Common myeloid progenitor, CD34-positive (primary cell): ENCODE results near the gene ELSPBP1.

Experiments
- CTCF ChIA-PET: fragments of 350-600 bp; sonication (Branson Sonifier 250); formaldehyde crosslinking; loops from one replicate; lab custom pipeline; 2021; ENCODE audit warnings: antibody characterized with exemption; lab: Charles Lee
- POLR2A ChIA-PET: fragments of 350-600 bp; sonication (Branson Sonifier 250); formaldehyde crosslinking; loops from one replicate; lab custom pipeline; 2021; ENCODE audit warnings: antibody characterized with exemption; lab: Charles Lee
- DNase-seq, 3 donors: peaks; one replicate each; pipeline versions ENCODE4 v3.0.0 to v3.0.0-alpha.2; 2013
- H3K27ac ChIP-seq, 2 experiments: 1 replicate in 1 of 2; 2 replicates in 1 of 2; pipeline ENCODE4 v1.7.0; 2013; ENCODE audit warnings: inconsistent platforms in 2 of 2, low read length in 2 of 2, mild to moderate bottlenecking in 2 of 2, low read depth in 1 of 2, moderate library complexity in 1 of 2; ENCODE audit not compliant: severe bottlenecking in 2 of 2, insufficient read depth in 1 of 2, poor library complexity in 1 of 2
- H3K27me3 ChIP-seq, 5 experiments: replicated peaks in 2 of 5; 1 replicate in 3 of 5; 2 replicates in 2 of 5; pipeline versions ENCODE4 v1.6.1 to v1.7.0; 2013; ENCODE audit warnings: low read length in 4 of 5, mild to moderate bottlenecking in 2 of 5, moderate library complexity in 2 of 5, inconsistent platforms in 1 of 5; ENCODE audit not compliant: insufficient read depth in 5 of 5, control insufficient read depth in 4 of 5
- H3K36me3 ChIP-seq, 4 experiments: 1 replicate in 2 of 4; 2 replicates in 2 of 4; pipeline versions ENCODE4 v1.6.1 to v1.7.0; 2013; ENCODE audit warnings: low read length in 3 of 4, control low read depth in 1 of 4, mild to moderate bottlenecking in 1 of 4; ENCODE audit not compliant: control insufficient read depth in 4 of 4, insufficient read depth in 4 of 4
- H3K4me1 ChIP-seq, 4 experiments: 1 replicate in 3 of 4; 2 replicates in 1 of 4; pipeline versions ENCODE4 v1.6.1 to v1.7.1; 2013; ENCODE audit warnings: low read length in 3 of 4, mild to moderate bottlenecking in 3 of 4, control low read depth in 1 of 4, inconsistent platforms in 1 of 4, moderate library complexity in 1 of 4; ENCODE audit not compliant: control insufficient read depth in 4 of 4, insufficient read depth in 4 of 4; ENCODE audit errors: control extremely low read depth in 1 of 4
- H3K4me3 ChIP-seq, 7 experiments: 1 replicate in 4 of 7; 2 replicates in 3 of 7; pipeline versions ENCODE4 v1.5.1 to v1.7.0; 2013; ENCODE audit warnings: mild to moderate bottlenecking in 7 of 7, low read length in 6 of 7, moderate library complexity in 6 of 7, inconsistent platforms in 2 of 7, low read depth in 2 of 7, control low read depth in 1 of 7; ENCODE audit not compliant: insufficient read depth in 4 of 7, control insufficient read depth in 1 of 7; ENCODE audit errors: extremely low read depth in 1 of 7
- H3K9me3 ChIP-seq, 5 experiments: 1 replicate in 4 of 5; 2 replicates in 1 of 5; pipeline versions ENCODE4 v1.6.1 to v1.7.1; 2013; ENCODE audit warnings: low read length in 4 of 5, mild to moderate bottlenecking in 2 of 5, inconsistent platforms in 1 of 5, low read depth in 1 of 5, moderate library complexity in 1 of 5; ENCODE audit not compliant: control insufficient read depth in 4 of 5, insufficient read depth in 2 of 5; ENCODE audit errors: control extremely low read depth in 1 of 5
- whole genome bisulfite sequencing: methylation state at CpG from one replicate; pipeline ENCODE4 v1.1.5; 2013; ENCODE audit not compliant: insufficient coverage; 5-methylcytosine and 5-hydroxymethylcytosine counted together

ELSPBP1 gene

DNA sequence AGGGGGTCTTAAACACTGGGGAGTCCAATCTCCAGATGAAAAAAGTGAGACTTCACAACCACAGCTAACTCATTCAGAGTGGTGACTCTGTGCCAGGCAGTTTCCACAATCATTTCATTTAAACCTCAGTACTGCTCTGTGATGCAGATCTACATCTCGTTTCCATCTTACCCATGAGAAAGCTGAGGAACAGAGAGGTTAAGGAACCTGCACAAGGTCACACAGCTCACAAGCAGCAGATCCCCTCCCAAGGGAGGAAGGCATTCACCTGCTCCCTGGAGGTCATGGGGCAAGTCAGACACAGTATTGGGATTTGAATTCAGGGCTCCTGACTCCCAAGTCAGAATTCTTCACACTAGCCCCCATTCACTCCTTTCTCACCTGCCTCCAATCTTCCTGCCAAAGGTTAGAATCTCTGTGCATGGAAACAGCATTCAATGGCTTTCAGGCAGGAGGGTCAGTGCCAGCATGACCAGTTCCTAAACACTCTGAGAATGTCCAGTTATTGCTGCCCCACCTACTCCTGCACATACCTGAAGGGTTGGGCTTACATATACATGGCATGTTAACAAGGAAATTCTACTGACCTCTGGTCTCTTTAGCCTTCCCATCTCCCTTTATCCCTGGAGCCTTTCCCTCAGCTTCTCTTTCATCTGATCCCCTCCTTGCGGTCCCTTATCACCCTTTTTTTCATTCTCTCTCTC lies 47.6 kb downstream of the ELSPBP1 start:
- no peak overlapping the region for H3K4me3 ChIP-seq
- ChIA-PET CTCF (no interaction called here), POLR2A (no interaction called here)
- H3K4me1 ChIP-seq: no peaks in the 10 kb centered on the region
- H3K9me3 ChIP-seq: peaks cover 0 to 3% (median 0%) of the 10 kb centered on the region in 5 experiments
- 63% methylated on average over 1 of the region's 2 CpGs for WGBS
- no peaks in the 10 kb centered on the region for H3K36me3 ChIP-seq
- no peak for DNase-seq
- H3K27me3 ChIP-seq: peaks cover 0 to 9% (median 0%) of the 10 kb centered on the region in 5 experiments
- H3K27ac ChIP-seq: no peak overlapping the region

DNA sequence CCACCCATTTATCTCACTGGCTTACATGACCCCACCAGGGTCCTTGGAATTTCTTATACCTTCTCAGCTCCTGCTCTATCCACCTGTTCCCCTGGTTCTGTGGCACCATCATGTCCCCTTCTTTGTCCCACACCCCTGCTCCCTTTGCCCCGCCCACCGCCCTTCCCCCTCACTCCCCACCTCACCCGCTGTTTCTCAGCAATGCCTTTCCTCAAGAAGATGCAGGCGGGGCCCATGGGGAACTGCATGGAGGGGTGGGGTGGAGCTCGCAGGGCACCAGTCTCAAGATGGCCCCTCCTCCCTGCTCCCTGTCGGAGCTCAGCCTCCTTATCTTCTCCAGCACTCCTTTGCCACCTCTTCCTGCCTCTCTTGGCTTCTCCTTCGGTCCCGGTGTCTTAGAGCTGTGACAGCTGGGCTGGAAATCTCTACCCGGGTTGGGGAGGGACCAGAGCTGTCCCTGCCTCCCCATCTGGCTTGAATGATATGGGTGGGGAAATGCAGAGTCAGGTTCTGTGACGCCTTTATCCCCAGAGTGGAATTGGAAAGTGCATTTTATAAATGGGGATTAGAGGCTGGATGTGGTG lies 49.3 kb downstream of the ELSPBP1 start, which contains the start of gene CABP5:
Gene CABP5 (minus strand): TSS at position 405 of the 584 bp plus-strand sequence. CDS start 157 bp downstream, at position 248.
- peaks cover 0 to 3% (median 2%) of the 10 kb centered on the region in 5 experiments for H3K9me3 ChIP-seq
- peaks cover 0 to 9% (median 0%) of the 10 kb centered on the region in 5 experiments for H3K27me3 ChIP-seq
- whole genome bisulfite sequencing: 90% methylated on average over 3 of the region's 10 CpGs
- DNase-seq: peak; percentile 8 to 62 (median 47)
- H3K4me3 ChIP-seq: no peak within 1 kb of the TSS
- ChIA-PET CTCF (interaction anchor here (1.3 kb wide), 1 partner anchor 80 kb away, joined by 3 read pairs; no protein-coding TSS in a partner anchor), POLR2A (no interaction called here)
- no peak within 1 kb of the TSS for H3K27ac ChIP-seq
- no peaks in the 10 kb centered on the region for H3K4me1 ChIP-seq
- H3K36me3 ChIP-seq: no peaks in the 10 kb centered on the region

DNA sequence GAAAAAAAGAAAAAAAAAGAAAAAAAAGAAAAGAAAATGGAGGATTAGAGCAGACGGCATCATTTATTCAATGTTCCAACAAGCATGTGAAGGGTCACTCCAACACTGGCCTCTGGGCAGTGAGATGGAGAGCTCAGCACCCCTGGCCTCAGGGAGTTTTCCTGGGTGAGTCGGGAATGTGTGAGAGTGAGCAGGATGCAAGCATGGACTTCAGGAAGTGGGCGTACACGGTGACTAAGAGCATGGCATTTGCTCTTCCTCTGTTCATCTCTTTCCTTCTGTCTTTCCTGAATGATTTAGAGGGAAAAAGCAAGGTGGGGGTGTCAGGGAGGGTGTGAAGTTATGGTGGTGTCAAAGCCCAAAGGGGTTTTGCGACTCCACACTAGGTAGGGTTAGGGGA lies 50.1 kb downstream of the ELSPBP1 start:
- DNase-seq: no peak
- H3K9me3 ChIP-seq: peaks cover 0 to 3% (median 2%) of the 10 kb centered on the region in 5 experiments
- no peaks in the 10 kb centered on the region for H3K4me1 ChIP-seq
- CTCF ChIA-PET: interaction anchor here (1.3 kb wide), 1 partner anchor 81 kb away, joined by 3 read pairs; no protein-coding TSS in a partner anchor
- POLR2A ChIA-PET: no interaction called here
- H3K4me3 ChIP-seq: no peak overlapping the region
- no peak overlapping the region for H3K27ac ChIP-seq
- H3K27me3 ChIP-seq: peaks cover 0 to 9% (median 0%) of the 10 kb centered on the region in 5 experiments
- WGBS: 94% methylated on average over 2 of the region's 5 CpGs
- H3K36me3 ChIP-seq: no peaks in the 10 kb centered on the region

DNA sequence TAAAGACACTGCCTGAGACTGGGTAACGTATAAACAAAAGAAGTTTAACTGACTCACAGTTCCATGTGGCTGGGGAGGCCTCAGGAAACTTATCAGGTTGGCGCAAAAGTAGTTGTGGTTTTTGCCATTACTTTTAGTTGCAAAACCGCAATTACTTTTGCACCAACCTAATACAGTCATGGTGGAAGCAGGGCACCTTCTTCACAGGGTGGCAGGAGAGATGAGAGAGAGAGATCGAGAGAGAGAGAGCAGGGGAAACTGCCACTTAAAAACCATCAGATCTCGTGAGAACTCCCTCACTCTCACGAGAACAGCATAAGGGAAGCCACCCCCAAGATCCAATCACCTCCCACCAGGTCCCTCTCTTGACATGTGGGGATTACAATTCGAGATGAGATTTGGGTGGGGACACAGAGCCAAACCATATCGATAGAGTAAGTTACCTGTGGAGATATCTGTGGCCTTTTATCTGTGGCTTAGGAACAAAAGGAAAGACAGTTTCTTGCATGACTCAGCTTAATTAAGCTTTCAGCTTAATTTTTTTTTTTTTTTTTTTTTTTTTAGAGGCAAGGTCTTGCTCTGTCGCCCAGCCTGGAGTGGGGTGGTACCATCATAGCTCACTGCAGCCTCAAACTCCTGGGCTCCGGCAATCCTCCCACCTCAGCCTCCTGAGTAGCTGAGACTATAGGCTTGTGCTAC lies 57.1 kb downstream of the ELSPBP1 start:
- ChIA-PET POLR2A (no interaction called here), CTCF (no interaction called here)
- Histone ChIP-seq H3K9me3 (peaks cover 0 to 8% (median 2%) of the 10 kb centered on the region in 5 experiments), H3K4me3 (no peak overlapping the region), H3K27ac (no peak overlapping the region), H3K27me3 (no peaks in the 10 kb centered on the region), H3K4me1 (no peaks in the 10 kb centered on the region), H3K36me3 (no peaks in the 10 kb centered on the region)
- 71% methylated on average over 6 of the region's 10 CpGs for WGBS
- DNase-seq: peak; percentile 36 to 75 (median 65)

DNA sequence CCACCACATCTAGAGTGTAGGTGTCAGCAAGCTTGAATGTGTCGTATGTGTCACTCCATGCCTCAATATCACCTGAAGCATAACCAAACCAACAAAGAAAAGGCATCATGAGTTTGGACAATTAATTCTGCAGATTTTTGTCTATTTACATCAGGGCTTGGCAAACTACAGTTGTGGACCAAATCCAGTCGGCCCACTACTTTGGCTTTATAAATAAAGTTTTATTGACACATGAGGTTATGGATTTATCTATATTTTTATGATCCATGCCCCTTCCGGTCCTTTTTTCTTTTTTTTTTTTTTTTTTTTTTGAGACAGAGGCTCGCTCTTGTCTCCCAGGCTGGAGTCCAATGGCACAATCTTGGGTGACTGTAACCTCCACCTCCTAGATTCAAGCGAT lies 58.6 kb downstream of the ELSPBP1 start:
- WGBS: 100% methylated on average over 1 of the region's 5 CpGs
- Histone ChIP-seq H3K36me3 (no peaks in the 10 kb centered on the region), H3K4me1 (no peaks in the 10 kb centered on the region), H3K27ac (no peak overlapping the region), H3K27me3 (no peaks in the 10 kb centered on the region), H3K9me3 (peaks cover 0 to 8% (median 0%) of the 10 kb centered on the region in 5 experiments), H3K4me3 (no peak overlapping the region)
- CTCF ChIA-PET: no interaction called here
- POLR2A ChIA-PET: no interaction called here
- no peak for DNase-seq

DNA sequence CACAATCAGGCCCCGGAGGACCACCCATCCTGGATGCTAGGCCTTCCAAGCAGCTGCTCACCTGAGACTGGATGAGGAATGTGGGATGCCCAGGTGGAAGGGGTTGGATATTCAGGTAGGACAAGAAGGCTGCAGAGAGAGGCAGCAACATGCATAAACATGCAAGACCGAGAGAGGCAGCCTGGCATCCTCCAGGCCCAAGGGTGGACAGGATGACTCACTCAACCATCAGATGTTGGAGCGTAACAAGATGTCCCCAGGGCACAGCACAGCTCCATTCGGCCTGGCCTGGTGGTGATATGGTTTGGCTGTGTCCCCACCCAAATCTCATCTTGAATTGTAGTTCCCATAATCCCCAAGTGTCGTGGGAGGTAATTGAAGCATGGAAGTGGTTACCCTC lies 59.4 kb downstream of the ELSPBP1 start:
- Histone ChIP-seq H3K36me3 (no peaks in the 10 kb centered on the region), H3K27me3 (no peaks in the 10 kb centered on the region), H3K9me3 (peaks cover 0 to 5% (median 0%) of the 10 kb centered on the region in 5 experiments), H3K4me1 (no peaks in the 10 kb centered on the region), H3K27ac (no peak overlapping the region), H3K4me3 (no peak overlapping the region)
- no peak for DNase-seq
- ChIA-PET CTCF (no interaction called here), POLR2A (no interaction called here)
- 87% methylated on average over 4 of the region's 5 CpGs for WGBS
